GM12878 (cell line): ENCODE measurements around the gene SACM1L.

Experiments used
- CTCF ChIP-seq, 3 experiments: IDR thresholded peaks in 2 of 3; conservative IDR thresholded peaks in 1 of 3; 2 replicates each; pipeline ENCODE4 v1.5.1; 2011; ENCODE audit warnings: low read depth in 3 of 3, low read length in 3 of 3, mild to moderate bottlenecking in 3 of 3, control low read depth in 2 of 3, moderate library complexity in 2 of 3, inconsistent platforms in 1 of 3, mixed read lengths in 1 of 3; ENCODE audit not compliant: control insufficient read depth in 2 of 3, insufficient read depth in 1 of 3; ENCODE audit errors: extremely low read depth in 1 of 3
- EP300 ChIP-seq, 2 experiments: fragments of 150-350 bp in 1 of 2; IDR thresholded peaks; 2 replicates each; pipeline ENCODE4 v1.6.1; 2011 to 2012; ENCODE audit warnings: low read depth in 2 of 2, low read length in 2 of 2, borderline replicate concordance in 1 of 2, improper control_type of control experiment in 1 of 2, inconsistent platforms in 1 of 2; ENCODE audit not compliant: control insufficient read depth in 1 of 2
- HDAC2 ChIP-seq: fragments of 200-600 bp; sonication (generic); IDR thresholded peaks from 2 replicates; pipeline ENCODE4 v1.6.1; 2017
- JUND ChIP-seq: IDR thresholded peaks from 2 replicates; pipeline ENCODE4 v1.6.1; 2012; ENCODE audit warnings: low read depth, mild to moderate bottlenecking, low read length, improper control_type of control experiment, moderate library complexity
- MEF2B ChIP-seq: fragments of 450-650 bp; IDR thresholded peaks from 2 replicates; pipeline ENCODE4 v1.6.1; 2018; ENCODE audit warnings: mild to moderate bottlenecking, moderate library complexity; ENCODE audit not compliant: partially characterized antibody, poor library complexity, severe bottlenecking
- POLR2A ChIP-seq: IDR thresholded peaks from 2 replicates; pipeline ENCODE4 v1.6.1; 2011; ENCODE audit warnings: low read depth, mild to moderate bottlenecking, low read length
- POLR2AphosphoS5 ChIP-seq: IDR thresholded peaks from 2 replicates; pipeline ENCODE4 v1.6.1; 2011; ENCODE audit warnings: mild to moderate bottlenecking, low read length, inconsistent platforms
- SMC3 ChIP-seq: IDR thresholded peaks from 2 replicates; pipeline ENCODE4 v1.6.1; 2011; ENCODE audit warnings: low read length, improper control_type of control experiment, borderline replicate concordance
- SUZ12 ChIP-seq: fragments of 200-600 bp; sonication (generic); IDR thresholded peaks from one replicate; pipeline ENCODE4 v1.6.1; 2018; ENCODE audit warnings: antibody characterized with exemption, mild to moderate bottlenecking; ENCODE audit not compliant: unreplicated experiment
- TAF1 ChIP-seq: IDR thresholded peaks from 2 replicates; pipeline ENCODE4 v1.6.1; 2011; ENCODE audit warnings: mild to moderate bottlenecking, low read depth, low read length, borderline replicate concordance
- YBX1 ChIP-seq: fragments of 450-650 bp; IDR thresholded peaks from 2 replicates; pipeline ENCODE4 v1.6.1; 2016; ENCODE audit warnings: antibody characterized with exemption
- ZBTB33 ChIP-seq: fragments of 450-650 bp; IDR thresholded peaks from 2 replicates; pipeline ENCODE4 v1.6.1; 2017; ENCODE audit warnings: mild to moderate bottlenecking
- ZNF687 ChIP-seq: fragments of 450-650 bp; IDR thresholded peaks from 2 replicates; pipeline ENCODE4 v1.6.1; 2017; ENCODE audit warnings: mild to moderate bottlenecking, moderate library complexity

GRCh38 chr3:45781271-45781670 is 92.1 kb downstream of the SACM1L start:
- TF ChIP-seq CTCF (IDR thresholded peaks at IDR 0.05 in 2 of 3, conservative IDR thresholded peaks at IDR 0.05 in 1 of 3; ENCODE audit: control insufficient read depth in 2 of 3, extremely low read depth in 1 of 3, insufficient read depth in 1 of 3, low read depth in 3 of 3, low read length in 3 of 3), result no peak
- no peak for TF ChIP-seq ZNF687
- no peak for TF ChIP-seq POLR2AphosphoS5
- TF ChIP-seq POLR2A, result no peak
- TF ChIP-seq MEF2B, result no peak
- no peak for TF ChIP-seq YBX1
- no peak for TF ChIP-seq JUND
- TF ChIP-seq SMC3, result no peak
- no peak for TF ChIP-seq ZBTB33
- TF ChIP-seq TAF1, result no peak
- no peak for TF ChIP-seq SUZ12
- TF ChIP-seq HDAC2, result no peak
- TF ChIP-seq EP300 (IDR thresholded peaks at IDR 0.05; ENCODE audit: borderline replicate concordance in 1 of 2, control insufficient read depth in 1 of 2, low read depth in 2 of 2, low read length in 2 of 2), result no peak
